Right lobe of liver (tissue), 6 donors: ENCODE measurements around the gene ARFIP1. TPM values are rescaled to one million over a fixed set of nuclear protein-coding genes. Genes with fewer than 3 reads are reported as not detected.
"Not testable (repeated sequence)": the region's sequence is repeated elsewhere in the genome, so short reads cannot be mapped to it uniquely, and the experiment has no call there.

Experiments
- ATAC-seq, 4 donors: fragments of 200-7000 bp; cut with Tn5 transposase; one replicate each; pipeline ENCODE4 v1.9.1; 2020; ENCODE audit warnings: mild to moderate bottlenecking in 4 of 4, moderate library complexity in 4 of 4
- DNase-seq, 3 donors: peaks; one replicate each; pipeline ENCODE4 v3.0.0-alpha.2; 2020
- H3K27ac ChIP-seq, 3 donors: fragments of 200-600 bp; one replicate each; pipeline ENCODE4 v1.8.0; 2022
- H3K27me3 ChIP-seq, 2 donors: fragments of 200-600 bp; one replicate each; pipeline ENCODE4 v1.8.0; 2022
- H3K36me3 ChIP-seq, 4 donors: fragments of 200-600 bp; sonication (generic) in 1 of 4; one replicate each; pipeline versions ENCODE4 v1.5.1 to v1.8.0; 2017 to 2022; ENCODE audit warnings: control low read depth in 1 of 4
- H3K4me1 ChIP-seq, 4 donors: fragments of 200-600 bp; sonication (generic) in 1 of 4; one replicate each; pipeline versions ENCODE4 v1.5.1 to v1.8.0; 2017 to 2022; ENCODE audit warnings: control low read depth in 1 of 4
- H3K4me3 ChIP-seq, 3 donors: fragments of 200-600 bp; one replicate each; pipeline ENCODE4 v1.8.0; 2022
- H3K9me3 ChIP-seq, 4 donors: fragments of 200-600 bp; sonication (generic) in 1 of 4; one replicate each; pipeline versions ENCODE4 v1.5.1 to v1.8.0; 2017 to 2022; ENCODE audit warnings: control low read depth in 1 of 4
- CTCF ChIP-seq, 4 donors: fragments of 200-600 bp in 3 of 4; fragments of 450-650 bp in 1 of 4; IDR thresholded peaks; one replicate each; pipeline versions ENCODE4 v1.5.1 to v1.8.0; 2016 to 2022; ENCODE audit warnings: antibody characterized with exemption in 4 of 4, mild to moderate bottlenecking in 2 of 4
- POLR2A ChIP-seq: fragments of 450-650 bp; IDR thresholded peaks from one replicate; pipeline ENCODE4 v1.6.1; 2017; ENCODE audit warnings: antibody characterized with exemption, mild to moderate bottlenecking
- WGBS: methylation state at CpG from one replicate; pipeline ENCODE4 v1.1.6; 2018; ENCODE audit warnings: low coverage, low lambda C conversion rate; ENCODE audit not compliant: insufficient coverage; ENCODE audit errors: missing lambda C conversion rate; 5-methylcytosine and 5-hydroxymethylcytosine counted together
- intact Hi-C, 2 donors: fragments of 100-400 bp; cut with DNase I; formaldehyde crosslinking; loops; one replicate each; pipeline versions ENCODE4 v1.11.2 to v1.14.1; 2022
- total RNA-seq, 6 experiments: library from RNA; depleted of rRNA in 2 of 6; stranded (reverse); fragments of >200 nt in 2 of 6; fragmentation: NEBNext Ultra II Directional in 3 of 6; extraction: Animal tissue kit (Norgen Biotek cat#: 25700) in 3 of 6; gene quantifications; one replicate each; pipeline versions ENCODE4 v1.1.0 to v1.2.4, GENCODE V29; 2016 to 2023
- donor health status: DM: no; HTN: yes; CAD: no.
- donor health status: DM: no; HTN: no; CAD: no.
- donor health status: DM: no; HTN: no; CAD: no.
- donor health status: DM: no; HTN: yes; CAD: no.
- donor health status: DM: no; HTN: yes; CAD: no.

Gene ARFIP1
- total RNA-seq, 6 experiments from 2014 or later = 9.1 to 19.9 (median 14.1) TPM

- Histone ChIP-seq H3K4me3 (no peak overlapping the region), H3K36me3 (no peaks in the 10 kb centered on the region), H3K27me3 (no peaks in the 10 kb centered on the region), H3K4me1 (no peaks in the 10 kb centered on the region), H3K9me3 (peaks cover 0 to 4% (median 0%) of the 10 kb centered on the region in 4 donors), H3K27ac (no peak overlapping the region)
- TF ChIP-seq CTCF (IDR thresholded peaks at IDR 0.05) (no peak), POLR2A (no peak)
- DNase-seq (no peak), ATAC-seq (no peak)
- WGBS = 100% methylated on average over 2 of the region's 2 CpGs
- intact Hi-C loops = no loop called here
Measured at GRCh38 chr4:152853293-152853692, 73.5 kb downstream of the ARFIP1 start.

- intact Hi-C loops, H3K27me3 ChIP-seq, DNase-seq, H3K27ac ChIP-seq, H3K9me3 ChIP-seq, H3K4me3 ChIP-seq, H3K4me1 ChIP-seq, H3K36me3 ChIP-seq, ATAC-seq: not testable (repeated sequence)
- 87% methylated on average over 5 of the region's 5 CpGs for WGBS
Measured at GRCh38 chr4:152854016-152854415, 74.3 kb downstream of the ARFIP1 start.

DNA sequence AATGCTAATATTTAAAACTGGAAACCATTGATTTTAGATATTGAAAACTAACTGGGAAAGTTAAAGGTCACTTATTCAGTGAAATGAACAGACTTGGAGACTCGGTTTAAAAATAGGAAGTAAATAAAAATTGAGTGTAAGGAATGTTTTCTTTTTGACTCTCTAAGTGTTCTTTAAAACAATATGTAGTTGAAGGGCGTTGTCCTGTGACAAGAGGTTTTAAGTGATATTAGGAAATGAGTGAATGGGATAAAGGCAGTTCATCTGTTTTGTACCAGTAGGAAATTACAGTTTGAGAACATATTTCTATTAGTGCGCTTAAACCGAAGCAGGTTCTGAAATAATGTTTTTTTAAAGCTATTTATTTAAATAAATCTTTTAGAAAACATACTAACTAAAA, 77.2 kb downstream of the ARFIP1 start:
- intact Hi-C loops = no loop called here
- H3K27ac ChIP-seq = no peak overlapping the region
- H3K27me3 ChIP-seq = no peaks in the 10 kb centered on the region
- H3K4me3 ChIP-seq = no peak overlapping the region
- 76% methylated on average over 4 of the region's 4 CpGs for WGBS
- no peak for TF ChIP-seq CTCF (IDR thresholded peaks at IDR 0.05)
- no peak for TF ChIP-seq POLR2A
- H3K36me3 ChIP-seq = no peaks in the 10 kb centered on the region
- H3K9me3 ChIP-seq = peaks cover 0 to 4% (median 0%) of the 10 kb centered on the region in 4 donors
- DNase-seq (no peak), ATAC-seq (no peak)
- no peaks in the 10 kb centered on the region for H3K4me1 ChIP-seq

DNA sequence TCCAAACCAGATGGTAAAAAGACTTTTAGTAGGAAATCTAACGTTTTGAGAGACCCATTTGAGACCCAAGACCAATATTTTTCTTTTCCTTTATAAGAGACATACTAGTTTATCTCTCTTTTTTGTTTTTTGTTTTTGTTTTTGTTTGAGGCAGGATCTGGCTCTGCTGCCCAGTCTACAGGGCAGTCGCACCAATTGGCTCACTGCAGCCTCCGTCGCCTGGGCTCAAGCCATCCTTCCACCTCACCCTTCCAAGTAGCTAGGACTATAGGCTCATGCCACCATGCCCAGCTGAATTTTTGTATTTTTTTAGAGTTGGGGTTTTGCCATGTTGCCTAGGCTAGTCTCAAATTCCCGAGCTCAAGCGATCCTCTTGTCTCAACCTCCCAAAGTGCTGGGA, 79.2 kb downstream of the ARFIP1 start:
- no peaks in the 10 kb centered on the region for H3K36me3 ChIP-seq
- intact Hi-C loops = no loop called here
- no peak overlapping the region for H3K4me3 ChIP-seq
- no peaks in the 10 kb centered on the region for H3K4me1 ChIP-seq
- WGBS = 86% methylated on average over 5 of the region's 6 CpGs
- H3K27ac ChIP-seq = no peak overlapping the region
- no peaks in the 10 kb centered on the region for H3K27me3 ChIP-seq
- TF ChIP-seq POLR2A = no peak
- no peak for TF ChIP-seq CTCF (IDR thresholded peaks at IDR 0.05)
- H3K9me3 ChIP-seq = peaks cover 0 to 2% (median 0%) of the 10 kb centered on the region in 4 donors
- DNase-seq = no peak
- no peak for ATAC-seq

GRCh38 chr4:152860046-152860445, 80.3 kb downstream of the ARFIP1 start:
- intact Hi-C loops = no loop called here
- DNase-seq (no peak), ATAC-seq (no peak)
- TF ChIP-seq CTCF (IDR thresholded peaks at IDR 0.05) (no peak), POLR2A (no peak)
- Histone ChIP-seq H3K9me3 (no peaks in the 10 kb centered on the region), H3K4me3 (no peak overlapping the region), H3K4me1 (no peaks in the 10 kb centered on the region), H3K36me3 (peaks cover 0 to 5% (median 0%) of the 10 kb centered on the region in 4 donors), H3K27me3 (no peaks in the 10 kb centered on the region), H3K27ac (no peak overlapping the region)
